COLO668 (cell line): ENCODE measurements around the gene MYO3A.

Source experiments
- DNase-seq: peaks from one replicate; lab custom pipeline; 2025; ENCODE audit not compliant: unreplicated experiment; lab: John Stamatoyannopoulos, UW

The MYO3A gene

DNA sequence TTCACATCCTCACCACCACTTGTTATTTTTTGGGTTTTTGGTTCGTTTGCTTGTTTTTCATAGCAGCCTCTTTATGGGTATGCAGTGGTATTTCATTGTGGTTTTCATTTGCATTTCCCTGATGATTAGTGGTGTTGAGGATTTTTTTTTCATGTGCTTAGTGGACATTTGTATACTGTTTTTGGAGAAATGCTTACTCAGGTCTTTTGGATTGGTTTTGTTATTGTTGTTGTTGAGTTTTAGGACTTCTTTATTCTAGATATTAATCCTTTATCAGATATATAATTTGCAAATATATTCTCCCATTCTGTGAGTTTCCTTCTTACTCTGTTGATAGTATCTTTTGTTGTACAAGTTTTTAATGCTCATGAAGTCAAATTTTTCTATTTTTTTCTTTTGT lies 325.3 kb downstream of the MYO3A start:
- no peak for DNase-seq
